Calu3 (cell line): ENCODE measurements around the gene ARHGEF10L. TPM values are rescaled to one million over a fixed set of nuclear protein-coding genes. Genes with fewer than 3 reads are reported as not detected.

Source experiments
- BruUV-seq: library from RNA; stranded (reverse); fragments of 400-500 nt; replicated peaks from 2 replicates; lab custom pipeline; 2021; lab: Mats Ljungman, UMichigan
- CTCF ChIA-PET: fragments of 300-600 bp; sonication (Branson Sonifier 250); formaldehyde crosslinking; loops from one replicate; lab custom pipeline; 2022; ENCODE audit warnings: antibody characterized with exemption; lab: Charles Lee
- DNase-seq: peaks from one replicate; pipeline ENCODE4 v3.0.0; 2022
- H3K27ac Mint-ChIP-seq: one replicate; pipeline ENCODE4 v1.8.0; 2022; ENCODE audit warnings: mixed read lengths; ENCODE audit not compliant: unreplicated experiment
- H3K27me3 Mint-ChIP-seq: one replicate; pipeline ENCODE4 v1.8.0; 2022; ENCODE audit warnings: mixed read lengths; ENCODE audit not compliant: unreplicated experiment
- H3K36me3 Mint-ChIP-seq: one replicate; pipeline ENCODE4 v1.8.0; 2022; ENCODE audit warnings: mild to moderate bottlenecking, moderate library complexity, mixed read lengths; ENCODE audit not compliant: insufficient read depth, unreplicated experiment
- H3K4me1 Mint-ChIP-seq: one replicate; pipeline ENCODE4 v1.8.0; 2022; ENCODE audit warnings: mild to moderate bottlenecking, low read depth, mixed read lengths; ENCODE audit not compliant: unreplicated experiment
- H3K4me3 Mint-ChIP-seq: one replicate; pipeline ENCODE4 v1.8.0; 2022; ENCODE audit warnings: mild to moderate bottlenecking, low read depth, moderate library complexity, mixed read lengths; ENCODE audit not compliant: unreplicated experiment
- H3K9me3 Mint-ChIP-seq: one replicate; pipeline ENCODE4 v1.8.0; 2022; ENCODE audit warnings: low read depth, mixed read lengths; ENCODE audit not compliant: unreplicated experiment
- CTCF ChIP-seq: fragments of 200-600 bp; IDR thresholded peaks from one replicate; pipeline ENCODE4 v1.8.0; 2022; ENCODE audit warnings: antibody characterized with exemption; ENCODE audit not compliant: unreplicated experiment
- intact Hi-C: fragments of 100-400 bp; cut with micrococcal nuclease; formaldehyde crosslinking; loops from one replicate; pipeline ENCODE4 v1.10.0; 2022; ENCODE audit not compliant: unreplicated experiment
- total RNA-seq: library from RNA; stranded (reverse); gene quantifications from 2 replicates; pipeline ENCODE4 v1.2.3, GENCODE V29; 2022

The ARHGEF10L gene
- total RNA-seq, 1 experiment from 2014 or later = 20.1 TPM

- Mint-ChIP-seq H3K4me1 (no peaks in the 10 kb centered on the region), H3K4me3 (no peak overlapping the region), H3K27ac (no peak overlapping the region), H3K27me3 (no peaks in the 10 kb centered on the region), H3K9me3 (no peaks in the 10 kb centered on the region), H3K36me3 (peaks cover 12% of the 10 kb centered on the region)
- BruUV-seq = no TSS peak
- TF ChIP-seq CTCF = no peak
- intact Hi-C loops = no loop called here
- DNase-seq = no peak
- CTCF ChIA-PET = no interaction called here
Observed at GRCh38 chr1:17671741-17672140, 132.2 kb downstream of the ARHGEF10L start.

- H3K27ac Mint-ChIP-seq = no peak overlapping the region
- peaks cover 9% of the 10 kb centered on the region for H3K36me3 Mint-ChIP-seq
- no peaks in the 10 kb centered on the region for H3K4me1 Mint-ChIP-seq
- intact Hi-C loops = no loop called here
- H3K27me3 Mint-ChIP-seq = no peaks in the 10 kb centered on the region
- CTCF ChIA-PET = no interaction called here
- no peak for DNase-seq
- no TSS peak for BruUV-seq
- H3K4me3 Mint-ChIP-seq = no peak overlapping the region
- TF ChIP-seq CTCF = no peak
- H3K9me3 Mint-ChIP-seq = no peaks in the 10 kb centered on the region
Observed at GRCh38 chr1:17672226-17672625, 132.7 kb downstream of the ARHGEF10L start.

- Mint-ChIP-seq H3K4me3 (no peak overlapping the region), H3K9me3 (no peaks in the 10 kb centered on the region), H3K36me3 (peaks cover 5% of the 10 kb centered on the region), H3K27me3 (no peaks in the 10 kb centered on the region), H3K4me1 (no peaks in the 10 kb centered on the region), H3K27ac (no peak overlapping the region)
- CTCF ChIA-PET = interaction anchor here (0.5 kb wide), 2 partner anchors 201 to 999 kb away, joined by 3 to 6 read pairs; no protein-coding TSS in a partner anchor
- no TSS peak for BruUV-seq
- TF ChIP-seq CTCF = no peak
- no peak for DNase-seq
- intact Hi-C loops = no loop called here
Observed at GRCh38 chr1:17673329-17674072, 134.0 kb downstream of the ARHGEF10L start.

- Mint-ChIP-seq H3K4me1 (no peaks in the 10 kb centered on the region), H3K27ac (no peak overlapping the region), H3K36me3 (peaks cover 1% of the 10 kb centered on the region), H3K4me3 (no peak overlapping the region), H3K27me3 (no peaks in the 10 kb centered on the region), H3K9me3 (no peaks in the 10 kb centered on the region)
- BruUV-seq = no TSS peak
- CTCF ChIA-PET = no interaction called here
- no peak for TF ChIP-seq CTCF
- intact Hi-C loops = no loop called here
- DNase-seq = no peak
Observed at GRCh38 chr1:17674726-17675500, 135.4 kb downstream of the ARHGEF10L start.
